ENCODE data around the gene HLA-A.

- TF ChIP-seq POLR2A (IDR thresholded peaks at IDR 0.05; ENCODE audit: low read depth, low read length) = no peak
- no peak for TF ChIP-seq MAX (IDR thresholded peaks at IDR 0.05; ENCODE audit: insufficient read depth, insufficient read length)
- TF ChIP-seq CTCF (IDR thresholded peaks at IDR 0.05; ENCODE audit: extremely low read depth in 1 of 2, insufficient read depth in 1 of 2, low read depth in 1 of 2, low read length in 2 of 2) = no peak
- TF ChIP-seq POLR2AphosphoS5 (IDR thresholded peaks at IDR 0.05; ENCODE audit: insufficient read depth, low read depth, low read length) = no peak
- no peak for TF ChIP-seq FOS (IDR thresholded peaks at IDR 0.05; ENCODE audit: borderline replicate concordance, insufficient read depth, low read length)
These were observed 17.0 kb upstream of the HLA-A start for GRCh38 chr6:29925321-29925720.
